Gastroesophageal sphincter (tissue), 3 donors: ENCODE results near the gene SMARCA1.

Source experiments
- EP300 ChIP-seq: sonication (generic); formaldehyde crosslinking; IDR thresholded peaks from one replicate; pipeline ENCODE4 v1.6.1; 2017; ENCODE audit warnings: antibody characterized with exemption, mild to moderate bottlenecking
- POLR2A ChIP-seq, 2 donors: fragments of 450-650 bp; IDR thresholded peaks; one replicate each; pipeline ENCODE4 v1.6.1; 2017; ENCODE audit warnings: antibody characterized with exemption in 2 of 2, mild to moderate bottlenecking in 2 of 2, moderate library complexity in 1 of 2
- TF ChIP-seq, protein P1 (sequence below), 4 experiments: fragments of 200-600 bp in 2 of 4; fragments of 450-650 bp in 2 of 4; sonication (generic) in 1 of 4; IDR thresholded peaks; one replicate each; pipeline ENCODE4 v1.5.1; 2017 to 2019; ENCODE audit warnings: antibody characterized with exemption in 4 of 4, mild to moderate bottlenecking in 2 of 4, moderate library complexity in 2 of 4

DNA sequence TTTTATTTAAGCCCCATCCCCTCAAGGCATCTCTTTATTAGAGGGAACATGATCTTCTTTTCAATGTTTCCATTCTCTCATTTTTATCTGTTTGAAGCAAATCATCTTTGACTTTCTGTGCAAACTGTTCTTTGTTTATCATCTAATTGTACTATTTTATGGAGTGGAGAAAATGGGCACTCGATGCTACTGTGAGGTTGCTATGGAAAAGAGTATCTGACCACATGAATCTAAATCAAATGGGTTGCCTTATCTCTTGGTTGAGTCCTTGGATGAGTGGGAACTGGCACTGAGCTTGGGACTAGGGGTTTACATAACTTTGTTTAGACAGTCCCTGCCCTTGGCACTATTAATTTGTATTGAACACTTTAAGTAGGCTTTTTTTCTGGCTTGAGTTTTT is 25.8 kb upstream of the SMARCA1 start:
- TF ChIP-seq, protein P1, sequence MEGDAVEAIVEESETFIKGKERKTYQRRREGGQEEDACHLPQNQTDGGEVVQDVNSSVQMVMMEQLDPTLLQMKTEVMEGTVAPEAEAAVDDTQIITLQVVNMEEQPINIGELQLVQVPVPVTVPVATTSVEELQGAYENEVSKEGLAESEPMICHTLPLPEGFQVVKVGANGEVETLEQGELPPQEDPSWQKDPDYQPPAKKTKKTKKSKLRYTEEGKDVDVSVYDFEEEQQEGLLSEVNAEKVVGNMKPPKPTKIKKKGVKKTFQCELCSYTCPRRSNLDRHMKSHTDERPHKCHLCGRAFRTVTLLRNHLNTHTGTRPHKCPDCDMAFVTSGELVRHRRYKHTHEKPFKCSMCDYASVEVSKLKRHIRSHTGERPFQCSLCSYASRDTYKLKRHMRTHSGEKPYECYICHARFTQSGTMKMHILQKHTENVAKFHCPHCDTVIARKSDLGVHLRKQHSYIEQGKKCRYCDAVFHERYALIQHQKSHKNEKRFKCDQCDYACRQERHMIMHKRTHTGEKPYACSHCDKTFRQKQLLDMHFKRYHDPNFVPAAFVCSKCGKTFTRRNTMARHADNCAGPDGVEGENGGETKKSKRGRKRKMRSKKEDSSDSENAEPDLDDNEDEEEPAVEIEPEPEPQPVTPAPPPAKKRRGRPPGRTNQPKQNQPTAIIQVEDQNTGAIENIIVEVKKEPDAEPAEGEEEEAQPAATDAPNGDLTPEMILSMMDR (IDR thresholded peaks at IDR 0.05) = no peak
- no peak for TF ChIP-seq POLR2A (IDR thresholded peaks at IDR 0.05)
- TF ChIP-seq EP300 = no peak
